HL-60/S4 treated with phorbol 12-myristate 13-acetate at 8.2 ng/mL for 4 days and 3 days (cell line): ENCODE results near the gene ARFGEF2.
"Not testable (repeated sequence)": the region's sequence is repeated elsewhere in the genome, so short reads cannot be mapped to it uniquely, and the experiment has no call there.

Experiments used
- in situ Hi-C: fragments of 300-500 bp; cut with MboI; formaldehyde crosslinking; loops from 2 replicates; pipeline ENCODE4 v1.15.0; 2022; ENCODE audit warnings: low sequenced_read_pairs

ARFGEF2 gene

GRCh38 chr20:49046087-49046900 is 124.8 kb downstream of the ARFGEF2 start, which contains the start of gene CSE1L:
Gene CSE1L (plus strand): TSS chr20:49046312. CDS start chr20:49058464, 12,152 bp downstream.
- in situ Hi-C loops: no loop called here

- in situ Hi-C loops: no loop called here
Observed at GRCh38 chr20:49052334-49052733, 130.8 kb downstream of the ARFGEF2 start.

GRCh38 chr20:49054056-49054643 is 132.6 kb downstream of the ARFGEF2 start:
- in situ Hi-C loops: no loop called here

- in situ Hi-C loops: no loop called here
Observed at GRCh38 chr20:49063279-49063678, 141.8 kb downstream of the ARFGEF2 start.

GRCh38 chr20:49074521-49074920 is 153.0 kb downstream of the ARFGEF2 start:
- in situ Hi-C loops: no loop called here

GRCh38 chr20:49078310-49078709 is 156.8 kb downstream of the ARFGEF2 start:
- in situ Hi-C loops: no loop called here

GRCh38 chr20:49082295-49082694 is 160.8 kb downstream of the ARFGEF2 start:
- in situ Hi-C loops: not testable (repeated sequence)
